Amygdala (tissue), 56 donors: Measurements from ENCODE around the gene GASK1B.
A peak's percentile ranks its signal among the peaks of the same experiment; 100 is the strongest.

ENCODE experiments used
- DNase-seq, 56 donors: peaks; one replicate each; lab custom pipeline; 2025; lab: John Stamatoyannopoulos, UW

The GASK1B gene

DNA sequence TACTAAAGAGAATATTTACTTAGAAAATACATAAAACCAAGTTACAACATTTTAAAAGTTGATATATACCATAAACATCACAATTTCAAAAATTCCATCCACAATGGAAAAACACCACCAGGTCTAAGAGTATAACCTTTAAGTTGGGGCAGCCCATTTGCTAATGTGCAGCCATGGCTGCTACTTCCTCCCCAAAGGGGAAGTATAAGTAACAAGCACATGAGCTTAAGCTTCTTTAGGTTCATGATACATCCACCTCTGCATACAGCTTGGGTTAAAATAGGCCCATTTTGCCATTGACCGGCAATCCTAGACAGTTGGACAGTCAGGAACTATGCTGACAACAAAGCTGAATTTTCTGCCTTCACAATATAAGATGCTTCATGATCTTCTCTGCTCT is 16.6 kb upstream of the GASK1B start:
- DNase-seq = no peak

DNA sequence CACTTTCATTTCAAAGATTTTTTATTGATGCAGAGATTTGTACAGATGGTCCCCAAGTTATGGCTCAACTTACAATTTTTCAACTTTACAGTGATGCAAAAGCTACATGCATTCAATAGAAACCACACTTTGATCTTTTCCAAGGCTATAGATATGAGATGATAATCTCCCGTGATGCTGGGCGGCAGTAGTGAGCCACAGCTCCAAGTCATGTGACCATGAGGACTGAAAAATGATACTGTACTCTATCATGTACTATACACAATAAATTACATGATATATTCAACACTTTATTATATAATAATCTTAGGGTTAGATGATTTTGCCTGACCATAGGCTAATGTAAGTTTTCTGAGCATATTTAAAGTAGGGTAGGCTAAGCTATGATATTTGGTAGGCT is 14.0 kb upstream of the GASK1B start:
- DNase-seq = no peak

DNA sequence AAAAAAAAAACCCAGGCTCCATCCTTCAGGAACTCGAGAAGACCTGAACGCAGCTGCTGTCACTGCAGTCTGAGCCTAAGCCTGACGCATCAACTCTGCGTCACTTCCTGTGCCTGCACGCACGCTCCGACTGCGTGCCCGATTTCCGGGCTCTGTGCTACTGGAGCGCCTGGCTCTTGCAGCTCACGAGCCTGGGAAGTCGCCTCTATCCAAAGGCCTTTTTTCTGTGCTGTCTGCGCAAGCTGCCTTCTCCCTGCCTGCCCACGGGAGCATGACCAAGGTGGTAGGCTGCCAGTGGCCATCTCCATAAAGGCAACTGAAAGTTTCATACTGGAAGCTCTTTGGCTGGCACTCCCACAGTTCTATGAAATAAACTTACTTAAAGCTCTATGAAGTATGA is 9.9 kb upstream of the GASK1B start:
- DNase-seq = peak in 16 of 56 donors; percentile 13 to 71 (median 38)

- peak in 2 of 56 donors; percentile 20 to 30 for DNase-seq
Observed at GRCh38 chr4:158181906-158182305, 9.1 kb upstream of the GASK1B start.

DNA sequence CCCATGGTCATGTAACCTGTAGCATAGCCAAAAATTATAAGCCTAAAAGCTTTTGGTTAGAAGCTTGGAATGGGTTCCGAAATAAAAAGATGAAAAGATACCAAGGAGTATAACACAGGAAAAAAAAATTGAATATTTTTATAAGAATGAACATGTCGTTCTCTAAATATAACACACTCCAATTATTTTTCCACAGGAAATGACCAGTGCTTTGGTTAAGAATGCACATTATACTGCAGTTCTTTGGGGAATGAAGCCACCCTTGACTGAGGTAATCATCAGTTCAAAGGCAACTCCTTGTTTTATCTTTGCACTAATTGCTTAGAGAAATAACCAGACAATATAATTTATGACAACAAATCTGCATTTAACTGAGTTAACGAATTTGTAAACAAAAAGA is 6.6 kb upstream of the GASK1B start:
- DNase-seq = no peak

GRCh38 chr4:158176776-158177175 is 4.0 kb upstream of the GASK1B start:
- no peak for DNase-seq

DNA sequence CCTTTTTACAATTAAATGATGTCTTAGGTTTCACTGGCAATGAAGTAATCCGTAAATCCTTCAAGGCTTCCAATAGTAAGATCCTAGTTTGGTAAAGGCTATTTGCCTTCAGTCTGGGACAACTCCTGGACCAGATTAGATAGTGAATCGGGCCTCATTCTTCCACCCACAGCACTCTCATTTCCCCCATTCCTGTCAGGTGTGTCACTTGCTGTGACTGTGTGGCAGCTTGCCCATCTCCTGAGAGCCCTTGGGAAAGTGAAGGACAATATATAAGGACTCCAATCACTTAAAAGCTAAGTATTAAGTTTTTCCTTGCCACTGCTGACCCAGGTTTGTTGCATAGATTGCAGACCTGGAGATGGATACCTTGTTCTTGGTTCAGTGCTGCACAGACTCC is 3.3 kb upstream of the GASK1B start:
- DNase-seq = no peak

DNA sequence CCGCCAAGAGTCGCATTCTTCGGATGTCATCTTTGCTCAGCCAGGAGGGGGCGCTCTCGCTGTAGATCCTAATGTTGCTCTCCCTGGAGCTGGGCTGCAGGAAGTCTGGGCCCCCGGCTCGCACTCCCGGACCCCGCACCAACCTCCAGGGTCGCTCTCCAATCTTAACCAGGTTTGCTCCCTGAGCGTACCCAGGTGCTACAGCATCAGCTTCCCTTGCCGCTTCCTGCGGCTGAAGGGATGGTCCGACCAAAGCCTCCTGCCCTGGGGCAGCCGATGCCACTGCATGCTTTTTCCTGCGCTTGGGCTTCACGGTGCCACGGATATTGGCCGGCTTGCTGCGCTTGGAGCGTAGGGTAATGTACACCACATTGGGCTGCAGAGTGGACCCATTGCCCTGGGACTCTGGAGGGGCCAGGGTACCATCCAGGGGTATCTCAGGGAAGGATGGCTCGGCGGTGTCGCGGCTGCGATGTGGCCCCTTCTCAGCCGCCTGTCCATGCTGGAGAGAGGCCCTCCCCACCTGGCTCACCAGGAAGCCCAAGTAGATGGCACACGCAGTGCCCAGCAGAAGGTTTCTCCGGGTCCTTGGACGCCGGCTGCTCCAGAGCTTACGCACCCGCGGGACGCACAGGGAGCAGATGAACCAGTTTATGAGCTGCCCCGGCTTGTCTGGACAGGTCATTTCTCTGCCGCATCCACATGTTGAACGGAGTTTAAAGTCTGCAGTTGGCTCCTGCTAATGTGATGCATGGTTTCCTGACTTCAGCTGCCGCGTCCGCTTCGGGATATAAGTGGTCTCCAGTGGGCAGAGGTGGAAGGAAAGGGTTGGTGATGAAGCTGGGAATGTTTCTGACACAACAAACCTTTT is 1.9 kb downstream of the GASK1B start:
- peak in 9 of 56 donors; percentile 13 to 54 (median 23) for DNase-seq

DNA sequence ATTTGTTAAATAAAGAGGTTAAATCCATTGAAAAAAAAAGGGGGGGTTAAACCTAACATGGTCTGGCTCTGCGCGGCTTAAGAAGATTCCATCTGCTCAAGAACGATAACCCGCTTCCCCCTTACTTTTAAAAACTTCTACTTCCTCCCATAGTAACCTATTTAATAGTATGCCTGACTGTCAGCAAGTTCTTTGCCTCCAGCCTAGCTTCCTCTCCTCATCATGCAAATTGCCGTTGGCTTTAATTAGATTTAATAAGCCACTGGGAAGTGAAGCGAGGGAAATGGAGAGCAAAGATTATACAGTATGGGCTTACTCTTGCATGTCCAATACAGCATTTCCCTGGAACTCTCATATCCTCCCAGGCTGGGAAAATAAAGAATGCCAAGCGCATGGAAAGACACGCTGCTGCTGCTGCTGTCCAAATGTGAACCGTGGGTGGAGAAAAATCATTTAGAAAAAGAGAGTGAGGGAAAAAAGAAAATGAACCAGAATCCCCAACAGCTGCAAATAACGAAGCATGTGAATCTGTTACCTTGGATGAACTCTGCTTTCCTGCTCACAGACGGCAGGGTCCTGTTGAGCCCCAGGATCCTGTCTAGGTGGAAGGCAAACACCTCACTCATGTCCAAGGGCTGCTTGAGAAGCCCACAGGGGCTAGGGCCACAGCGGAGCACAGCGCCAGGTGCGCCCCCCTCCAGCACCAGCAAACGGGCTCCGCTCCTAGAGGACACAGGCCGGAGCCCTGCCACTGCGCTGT is 2.7 kb downstream of the GASK1B start:
- peak in 4 of 56 donors; percentile 10 to 51 (median 22) for DNase-seq

- DNase-seq = no peak
Observed at GRCh38 chr4:158169506-158169905, 3.3 kb downstream of the GASK1B start.

DNA sequence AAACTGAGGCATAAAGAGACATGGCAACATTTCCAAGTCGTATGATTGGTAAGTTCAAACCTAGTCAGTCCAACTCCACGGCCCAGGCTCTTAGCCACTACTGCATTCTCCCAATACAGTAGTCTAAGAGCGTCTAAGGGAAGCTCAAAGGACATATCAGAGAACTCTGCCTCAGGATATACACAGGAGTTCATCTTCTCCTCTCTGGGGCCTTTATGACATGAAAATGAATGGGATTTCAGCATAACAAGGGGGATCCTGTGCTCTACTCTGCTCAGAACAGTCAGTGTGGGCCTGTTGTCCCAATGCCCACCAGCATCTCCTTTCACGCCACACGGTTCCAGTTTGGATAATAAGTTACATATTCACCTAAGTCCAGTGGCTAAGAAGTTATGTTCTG is 4.2 kb downstream of the GASK1B start:
- DNase-seq = no peak

DNA sequence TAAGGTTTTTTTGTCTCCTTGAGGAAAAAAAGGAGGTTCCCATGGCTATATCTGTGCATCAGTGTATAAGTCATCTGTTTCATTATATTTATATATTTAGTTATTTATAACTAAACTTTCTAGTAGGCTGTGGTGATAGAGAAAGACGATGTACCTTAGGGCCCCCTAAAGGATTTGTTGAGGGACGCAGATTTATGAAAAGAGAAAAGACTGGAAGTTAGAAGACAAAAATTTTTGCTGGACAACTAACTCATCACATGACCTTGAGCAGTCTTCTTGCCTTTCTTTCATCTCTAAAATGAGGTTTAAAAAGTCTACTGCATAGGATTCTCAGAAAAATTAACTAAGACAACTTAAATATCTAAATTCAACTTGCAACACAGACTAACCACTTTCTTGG is 6.1 kb downstream of the GASK1B start:
- DNase-seq = no peak

- DNase-seq = no peak
Observed at GRCh38 chr4:158164768-158165213, 8.0 kb downstream of the GASK1B start.

DNA sequence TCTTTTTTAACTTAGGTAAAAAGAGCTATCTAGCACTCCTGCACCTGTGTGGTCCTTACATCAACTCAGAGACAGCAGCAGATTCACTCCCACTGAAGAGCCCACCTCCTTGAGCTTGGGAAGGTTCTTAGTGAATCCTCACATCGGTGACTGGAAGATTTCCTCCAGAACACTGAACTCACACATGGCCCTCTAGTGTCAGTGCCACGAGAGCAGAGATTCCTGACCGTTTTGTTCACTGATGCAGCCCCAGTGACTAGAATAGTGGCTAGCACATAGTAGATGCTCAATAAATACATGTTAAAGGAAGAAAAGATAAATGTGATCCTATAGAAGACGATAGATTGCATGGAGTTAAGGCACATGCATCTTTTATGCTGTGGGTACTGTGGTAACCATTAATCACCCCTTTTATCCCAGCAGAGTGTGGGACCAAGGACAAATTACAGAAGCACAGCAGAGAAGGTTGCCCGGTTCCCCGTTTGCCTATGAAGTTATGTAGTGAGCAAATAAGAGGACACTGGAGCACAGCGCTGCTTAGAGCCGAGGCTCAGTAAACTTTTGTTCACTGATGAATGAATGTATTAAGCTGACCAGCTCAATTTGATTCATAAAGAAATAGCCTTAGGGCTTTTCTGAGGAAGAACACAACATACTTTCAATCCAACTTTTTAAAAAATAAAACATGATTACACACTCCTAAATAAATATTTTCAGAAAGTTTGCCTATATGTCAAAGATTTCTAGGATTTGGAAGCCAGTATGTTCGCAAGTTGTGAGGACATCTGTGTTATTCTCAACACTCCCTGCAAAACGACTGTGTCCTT is 8.7 kb downstream of the GASK1B start:
- DNase-seq = peak in 16 of 56 donors; percentile 4 to 53 (median 20)

GRCh38 chr4:158162631-158163030 is 10.2 kb downstream of the GASK1B start:
- no peak for DNase-seq

- no peak for DNase-seq
Observed at GRCh38 chr4:158161551-158162354, 11.1 kb downstream of the GASK1B start.

- no peak for DNase-seq
Observed at GRCh38 chr4:158159718-158160094, 13.1 kb downstream of the GASK1B start.

- no peak for DNase-seq
Observed at GRCh38 chr4:158159054-158159717, 13.6 kb downstream of the GASK1B start.

- no peak for DNase-seq
Observed at GRCh38 chr4:158157412-158157811, 15.4 kb downstream of the GASK1B start.
